GM18511 (cell line): ENCODE results near the gene NT5C1A.

Experiments
- ATAC-seq: cut with Tn5 transposase; IDR thresholded peaks from one replicate; pipeline ENCODE4 v1.9.1; 2021; ENCODE audit warnings: mild to moderate bottlenecking, moderate library complexity; ENCODE audit not compliant: unreplicated experiment

Gene NT5C1A

GRCh38 chr1:39671793-39672550 is at the start of gene NT5C1A:
TSS of gene NT5C1A (minus strand) at chr1:39672107. CDS start at chr1:39672038, 69 bp downstream.
- peak; percentile 53 for ATAC-seq

- no peak for ATAC-seq
These were observed 49.8 kb upstream of the NT5C1A start for GRCh38 chr1:39721664-39722063.

- no peak for ATAC-seq
These were observed 48.4 kb upstream of the NT5C1A start for GRCh38 chr1:39720094-39720999.

GRCh38 chr1:39717809-39718208 is 45.9 kb upstream of the NT5C1A start:
- no peak for ATAC-seq

GRCh38 chr1:39713557-39713956 is 41.6 kb upstream of the NT5C1A start:
- no peak for ATAC-seq

GRCh38 chr1:39711966-39712340 is 40.0 kb upstream of the NT5C1A start:
- ATAC-seq = no peak

- no peak for ATAC-seq
These were observed 39.4 kb upstream of the NT5C1A start for GRCh38 chr1:39711104-39711965.

- no peak for ATAC-seq
These were observed 35.6 kb upstream of the NT5C1A start for GRCh38 chr1:39707506-39707905.

GRCh38 chr1:39704757-39705156 is 32.9 kb upstream of the NT5C1A start:
- no peak for ATAC-seq

GRCh38 chr1:39701049-39701439 is 29.1 kb upstream of the NT5C1A start:
- no peak for ATAC-seq

GRCh38 chr1:39700348-39700747 is 28.4 kb upstream of the NT5C1A start:
- no peak for ATAC-seq

- no peak for ATAC-seq
These were observed 27.5 kb upstream of the NT5C1A start for GRCh38 chr1:39699419-39699818.

- no peak for ATAC-seq
These were observed 26.7 kb upstream of the NT5C1A start for GRCh38 chr1:39698568-39698967.

GRCh38 chr1:39696448-39696847 is 24.5 kb upstream of the NT5C1A start:
- no peak for ATAC-seq

- no peak for ATAC-seq
These were observed 23.1 kb upstream of the NT5C1A start for GRCh38 chr1:39695016-39695415.

GRCh38 chr1:39694026-39694425 is 22.1 kb upstream of the NT5C1A start:
- ATAC-seq = no peak

- no peak for ATAC-seq
These were observed 20.5 kb upstream of the NT5C1A start for GRCh38 chr1:39692152-39693074.

GRCh38 chr1:39691383-39692151 is 19.7 kb upstream of the NT5C1A start, which contains the start of gene HPCAL4:
TSS of gene HPCAL4 (minus strand) at chr1:39691433. CDS start at chr1:39684603, 6,830 bp downstream.
- ATAC-seq = peak; percentile 81

GRCh38 chr1:39690794-39691382 is 19.0 kb upstream of the NT5C1A start:
- peak; percentile 11 for ATAC-seq
